AG04450 (cell line): ENCODE data around the gene GPR17. TPM values are rescaled to one million over a fixed set of nuclear protein-coding genes. Genes with fewer than 3 reads are reported as not detected.
A peak's percentile ranks its signal among the peaks of the same experiment; 100 is the strongest.

Source experiments
- CTCF ChIA-PET: fragments of 300-600, 350-600 bp; formaldehyde crosslinking; extraction: SDS; loops from one replicate; lab custom pipeline; 2022; ENCODE audit warnings: antibody characterized with exemption, inconsistent platforms; lab: Charles Lee
- POLR2A ChIA-PET: fragments of 350-600 bp; formaldehyde crosslinking; extraction: SDS; loops from one replicate; lab custom pipeline; 2021; ENCODE audit warnings: antibody characterized with exemption, inconsistent platforms; lab: Yijun Ruan, JAX
- DNase-seq: peaks from one replicate; pipeline ENCODE4 v3.0.0-alpha.2; 2011; ENCODE audit warnings: low read depth, low spot score
- H3K27ac ChIP-seq: one replicate; pipeline ENCODE4 v1.5.1; 2012; ENCODE audit warnings: low read depth, low read length, control low read depth
- H3K27me3 ChIP-seq: one replicate; pipeline ENCODE4 v1.6.0; 2012; ENCODE audit warnings: low read length; ENCODE audit not compliant: control insufficient read depth, insufficient read depth
- H3K4me3 ChIP-seq: 2 replicates; pipeline ENCODE4 v1.5.1; 2011; ENCODE audit warnings: mild to moderate bottlenecking, low read depth, low read length, control low read depth
- H3K9me3 ChIP-seq: 2 replicates; pipeline ENCODE4 v1.5.1; 2012; ENCODE audit warnings: low read length; ENCODE audit not compliant: control insufficient read depth, insufficient read depth
- polyA plus RNA-seq: library from polyadenylated mRNA; depleted of rRNA; stranded (reverse); fragments of >200 nt; gene quantifications from 2 replicates; pipeline ENCODE4 v1.2.3, GENCODE V29; 2011; rRNA removed
- TF ChIP-seq, protein P1 (sequence below): IDR thresholded peaks from 2 replicates; pipeline ENCODE4 v1.5.1; 2011; ENCODE audit warnings: low read depth, low read length, control low read depth, inconsistent platforms

GPR17 gene
- polyA plus RNA-seq, 1 experiment, result not detected

DNA sequence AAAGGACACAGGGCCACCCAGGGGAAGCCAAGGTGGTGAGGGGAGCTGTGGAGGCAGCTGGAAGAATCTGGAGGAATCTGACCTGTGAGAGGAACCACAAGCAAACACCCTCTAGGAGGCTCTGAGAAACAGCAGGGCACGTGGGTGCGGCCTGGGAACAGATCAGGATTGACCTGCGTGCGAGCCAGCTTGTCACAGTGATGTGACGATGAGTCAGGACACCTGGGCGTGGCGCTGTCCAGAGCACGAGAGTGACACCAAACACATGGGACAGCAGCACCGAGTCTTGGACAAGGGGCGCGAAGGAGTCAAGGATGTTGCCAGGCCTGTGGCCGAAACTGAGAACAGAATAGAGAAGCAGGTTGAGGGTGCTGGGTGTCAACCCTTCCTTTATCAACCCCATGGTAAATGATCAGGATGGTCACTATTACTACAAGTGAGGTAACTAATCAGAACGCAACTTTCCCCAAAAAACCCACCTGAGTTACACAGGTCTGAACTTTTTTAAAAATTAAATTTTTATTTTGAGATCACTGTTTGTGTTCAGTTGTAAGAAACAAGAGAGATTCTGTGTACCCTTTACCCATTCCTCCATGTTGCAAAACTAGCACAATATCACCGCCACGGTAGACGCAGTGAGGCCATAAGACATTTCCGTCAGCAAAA lies 54.7 kb downstream of the GPR17 start:
- ChIA-PET POLR2A (interaction anchor here (1.0 kb wide), 2 partner anchors 50 to 105 kb away, joined by 3 to 5 read pairs; no protein-coding TSS in a partner anchor), CTCF (no interaction called here)
- peak overlapping the region; percentile 43 for H3K27ac ChIP-seq
- H3K4me3 ChIP-seq, result peak overlapping the region; percentile 80
- no peaks in the 10 kb centered on the region; the same call in 1 of the 2 replicates for H3K9me3 ChIP-seq
- TF ChIP-seq, protein P1, sequence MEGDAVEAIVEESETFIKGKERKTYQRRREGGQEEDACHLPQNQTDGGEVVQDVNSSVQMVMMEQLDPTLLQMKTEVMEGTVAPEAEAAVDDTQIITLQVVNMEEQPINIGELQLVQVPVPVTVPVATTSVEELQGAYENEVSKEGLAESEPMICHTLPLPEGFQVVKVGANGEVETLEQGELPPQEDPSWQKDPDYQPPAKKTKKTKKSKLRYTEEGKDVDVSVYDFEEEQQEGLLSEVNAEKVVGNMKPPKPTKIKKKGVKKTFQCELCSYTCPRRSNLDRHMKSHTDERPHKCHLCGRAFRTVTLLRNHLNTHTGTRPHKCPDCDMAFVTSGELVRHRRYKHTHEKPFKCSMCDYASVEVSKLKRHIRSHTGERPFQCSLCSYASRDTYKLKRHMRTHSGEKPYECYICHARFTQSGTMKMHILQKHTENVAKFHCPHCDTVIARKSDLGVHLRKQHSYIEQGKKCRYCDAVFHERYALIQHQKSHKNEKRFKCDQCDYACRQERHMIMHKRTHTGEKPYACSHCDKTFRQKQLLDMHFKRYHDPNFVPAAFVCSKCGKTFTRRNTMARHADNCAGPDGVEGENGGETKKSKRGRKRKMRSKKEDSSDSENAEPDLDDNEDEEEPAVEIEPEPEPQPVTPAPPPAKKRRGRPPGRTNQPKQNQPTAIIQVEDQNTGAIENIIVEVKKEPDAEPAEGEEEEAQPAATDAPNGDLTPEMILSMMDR, result no peak
- no peaks in the 10 kb centered on the region for H3K27me3 ChIP-seq
- no peak for DNase-seq

DNA sequence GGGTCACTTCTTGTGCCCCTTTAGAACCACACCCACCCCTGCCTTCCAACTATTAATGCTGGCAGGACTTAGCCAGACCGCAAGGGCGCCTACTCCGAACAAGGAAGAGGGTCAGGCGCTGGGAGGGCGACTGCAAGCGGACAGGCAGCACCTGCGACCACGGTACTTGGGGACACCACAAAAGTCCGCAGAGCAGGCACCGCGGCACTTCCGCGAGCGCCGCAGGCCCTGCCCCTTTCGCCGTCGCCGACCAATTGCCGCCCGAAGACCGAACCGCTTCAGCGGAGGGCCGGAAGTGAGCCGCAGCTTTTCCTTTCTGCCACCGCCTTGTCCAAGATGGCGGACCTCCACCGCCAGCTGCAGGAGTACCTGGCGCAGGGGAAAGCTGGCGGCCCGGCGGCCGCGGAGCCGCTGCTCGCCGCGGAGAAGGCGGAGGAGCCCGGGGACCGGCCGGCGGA lies 55.3 kb downstream of the GPR17 start, which contains the start of gene SFT2D3:
TSS of gene SFT2D3 (plus strand) at position 305 of the 458 bp plus-strand sequence. CDS start at position 337, 32 bp downstream.
- POLR2A ChIA-PET, result interaction anchor here (0.6 to 1.3 kb wide), 4 partner anchors 9 to 106 kb away, joined by 3 to 5 read pairs (median 4); no protein-coding TSS in a partner anchor
- TF ChIP-seq, protein P1, result no peak
- peak; percentile 66 for DNase-seq

DNA sequence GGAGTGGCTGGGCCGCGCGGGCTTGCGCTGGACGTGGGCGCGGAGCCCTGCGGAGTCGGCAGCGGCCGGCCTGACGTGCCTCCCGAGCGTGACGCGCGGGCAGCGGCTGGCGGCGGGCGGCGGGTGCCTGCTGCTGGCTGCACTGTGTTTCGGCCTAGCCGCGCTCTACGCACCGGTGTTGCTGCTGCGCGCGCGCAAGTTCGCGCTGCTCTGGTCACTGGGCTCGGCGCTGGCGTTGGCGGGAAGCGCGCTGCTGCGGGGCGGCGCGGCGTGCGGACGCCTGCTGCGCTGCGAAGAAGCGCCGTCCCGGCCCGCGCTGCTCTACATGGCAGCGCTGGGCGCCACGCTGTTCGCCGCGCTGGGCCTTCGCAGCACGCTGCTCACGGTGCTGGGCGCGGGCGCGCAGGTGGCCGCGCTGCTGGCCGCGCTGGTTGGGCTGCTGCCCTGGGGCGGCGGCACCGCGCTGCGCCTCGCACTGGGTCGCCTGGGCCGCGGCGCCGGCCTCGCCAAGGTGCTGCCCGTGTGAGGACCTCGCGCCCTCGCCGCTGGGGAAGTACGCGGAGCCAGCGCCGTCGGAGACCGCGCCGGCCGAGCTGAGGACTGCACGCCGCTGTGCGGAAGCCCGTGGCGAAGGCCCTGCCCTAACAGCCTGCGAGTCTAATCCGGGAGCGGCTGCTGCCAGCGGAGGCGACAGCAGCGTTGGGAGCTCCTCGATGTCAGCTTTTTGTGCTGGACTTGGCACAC lies 55.9 kb downstream of the GPR17 start:
- ChIA-PET CTCF (no interaction called here), POLR2A (interaction anchor here (0.6 to 1.3 kb wide), 4 partner anchors 9 to 106 kb away, joined by 3 to 5 read pairs (median 4); no protein-coding TSS in a partner anchor)
- no peaks in the 10 kb centered on the region for H3K9me3 ChIP-seq
- DNase-seq, result no peak
- peak overlapping the region; percentile 80 for H3K4me3 ChIP-seq
- TF ChIP-seq, protein P1, result peak; percentile 25
- peak overlapping the region; percentile 53 for H3K27ac ChIP-seq
- H3K27me3 ChIP-seq, result no peaks in the 10 kb centered on the region

More for the DNA sequence above, 55.3 kb downstream of the GPR17 start, which contains the start of gene SFT2D3:
- Histone ChIP-seq H3K4me3 (peak within 1 kb of the TSS; percentile 80), H3K9me3 (no peaks in the 10 kb centered on the region), H3K27ac (peak within 1 kb of the TSS; percentile 53), H3K27me3 (no peaks in the 10 kb centered on the region)
- CTCF ChIA-PET, result no interaction called here

Other genes starting within 250 kb of the GPR17 start
- not detected in 2 replicates for gene PROC, start 227.7 kb upstream of the GPR17 start, polyA plus RNA-seq
- 42.2 and 55.0 TPM in 2 replicates for gene IWS1, start 119.7 kb upstream of the GPR17 start, polyA plus RNA-seq
- 0.02 TPM in 1 of 2 replicates, not detected in the other for gene MYO7B, start 110.5 kb upstream of the GPR17 start, polyA plus RNA-seq
- gene LIMS2, start 29.4 kb downstream of the GPR17 start, polyA plus RNA-seq, result 6.3 and 8.7 TPM in 2 replicates
- gene SFT2D3, start 55.3 kb downstream of the GPR17 start, polyA plus RNA-seq, result 4.3 and 5.3 TPM in 2 replicates
- gene WDR33, start 165.0 kb downstream of the GPR17 start, polyA plus RNA-seq, result 43.4 and 54.1 TPM in 2 replicates
- 14.7 and 15.3 TPM in 2 replicates for gene POLR2D, start 212.0 kb downstream of the GPR17 start, polyA plus RNA-seq
- gene AMMECR1L, start 239.8 kb downstream of the GPR17 start, polyA plus RNA-seq, result 15.3 and 15.4 TPM in 2 replicates